Suppressor macrophage treated with lipopolysaccharide for 4 hours (primary cell): ENCODE measurements around the gene LAMP2.

Experiments used
- DNase-seq: peaks from one replicate; pipeline ENCODE4 v3.0.0-alpha.2; 2020

LAMP2 gene

GRCh38 chrX:120453985-120454384, 15.1 kb downstream of the LAMP2 start:
- no peak for DNase-seq

GRCh38 chrX:120452131-120452530, 17.0 kb downstream of the LAMP2 start:
- DNase-seq: peak; percentile 6

- peak; percentile 3 for DNase-seq
Measured at GRCh38 chrX:120450163-120450562, 18.9 kb downstream of the LAMP2 start.

- no peak for DNase-seq
Measured at GRCh38 chrX:120446498-120446897, 22.6 kb downstream of the LAMP2 start.

- no peak for DNase-seq
Measured at GRCh38 chrX:120439921-120440320, 29.2 kb downstream of the LAMP2 start.

GRCh38 chrX:120429776-120430540, 39.1 kb downstream of the LAMP2 start:
- no peak for DNase-seq

GRCh38 chrX:120428309-120428708, 40.8 kb downstream of the LAMP2 start:
- DNase-seq: no peak

GRCh38 chrX:120426599-120426998, 42.5 kb downstream of the LAMP2 start:
- DNase-seq: no peak

- no peak for DNase-seq
Measured at GRCh38 chrX:120419463-120419862, 49.6 kb downstream of the LAMP2 start.

GRCh38 chrX:120408168-120408567, 60.9 kb downstream of the LAMP2 start:
- no peak for DNase-seq

GRCh38 chrX:120406638-120407037, 62.5 kb downstream of the LAMP2 start:
- no peak for DNase-seq

GRCh38 chrX:120402369-120402768, 66.7 kb downstream of the LAMP2 start:
- DNase-seq: no peak

- DNase-seq: no peak
Measured at GRCh38 chrX:120401301-120401700, 67.8 kb downstream of the LAMP2 start.

GRCh38 chrX:120380699-120381098, 88.4 kb downstream of the LAMP2 start:
- no peak for DNase-seq

GRCh38 chrX:120379937-120380681, 89.0 kb downstream of the LAMP2 start:
- DNase-seq: no peak

GRCh38 chrX:120378570-120378969, 90.5 kb downstream of the LAMP2 start:
- DNase-seq: no peak
